HG02678 (cell line): ENCODE measurements around the gene ACTL10.

ENCODE experiments used
- ATAC-seq: cut with Tn5 transposase; IDR thresholded peaks from one replicate; pipeline ENCODE4 v1.9.1; 2021; ENCODE audit warnings: mild to moderate bottlenecking, moderate library complexity; ENCODE audit not compliant: unreplicated experiment

The ACTL10 gene

GRCh38 chr20:33648396-33649004, 18.2 kb upstream of the ACTL10 start:
- ATAC-seq, result no peak

- no peak for ATAC-seq
Observed at GRCh38 chr20:33649201-33649681, 17.5 kb upstream of the ACTL10 start.

DNA sequence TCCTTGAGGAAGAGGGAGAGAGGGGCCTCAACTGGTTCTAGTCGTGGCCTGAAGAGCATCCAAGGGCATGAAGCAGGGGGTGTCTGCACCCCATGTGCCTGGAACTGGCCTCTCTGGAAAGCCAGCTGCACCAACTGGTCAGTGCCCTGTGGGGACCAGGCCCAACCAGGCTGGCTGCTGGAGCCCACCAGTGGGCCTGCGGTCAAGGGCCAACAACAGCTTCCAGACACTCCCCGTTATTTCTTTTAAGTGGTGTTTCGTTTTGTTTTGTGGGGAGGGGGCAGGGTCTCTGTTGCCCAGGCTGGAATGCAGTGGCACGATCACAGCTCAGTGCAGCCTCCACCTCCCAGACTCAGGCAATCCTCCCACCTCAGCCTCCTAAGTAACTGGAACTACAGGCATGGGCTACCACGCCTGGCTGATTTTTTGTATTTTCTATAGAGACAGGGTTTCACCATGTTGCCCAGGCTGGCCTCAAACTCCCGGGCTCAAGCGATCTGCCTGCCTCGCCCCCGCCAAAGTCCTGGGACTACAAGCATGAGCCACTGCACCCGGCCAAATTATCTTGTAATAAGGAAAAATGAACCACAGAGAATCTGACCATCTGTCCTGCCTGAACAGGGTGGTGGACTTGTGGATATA, 16.5 kb upstream of the ACTL10 start:
- no peak for ATAC-seq

DNA sequence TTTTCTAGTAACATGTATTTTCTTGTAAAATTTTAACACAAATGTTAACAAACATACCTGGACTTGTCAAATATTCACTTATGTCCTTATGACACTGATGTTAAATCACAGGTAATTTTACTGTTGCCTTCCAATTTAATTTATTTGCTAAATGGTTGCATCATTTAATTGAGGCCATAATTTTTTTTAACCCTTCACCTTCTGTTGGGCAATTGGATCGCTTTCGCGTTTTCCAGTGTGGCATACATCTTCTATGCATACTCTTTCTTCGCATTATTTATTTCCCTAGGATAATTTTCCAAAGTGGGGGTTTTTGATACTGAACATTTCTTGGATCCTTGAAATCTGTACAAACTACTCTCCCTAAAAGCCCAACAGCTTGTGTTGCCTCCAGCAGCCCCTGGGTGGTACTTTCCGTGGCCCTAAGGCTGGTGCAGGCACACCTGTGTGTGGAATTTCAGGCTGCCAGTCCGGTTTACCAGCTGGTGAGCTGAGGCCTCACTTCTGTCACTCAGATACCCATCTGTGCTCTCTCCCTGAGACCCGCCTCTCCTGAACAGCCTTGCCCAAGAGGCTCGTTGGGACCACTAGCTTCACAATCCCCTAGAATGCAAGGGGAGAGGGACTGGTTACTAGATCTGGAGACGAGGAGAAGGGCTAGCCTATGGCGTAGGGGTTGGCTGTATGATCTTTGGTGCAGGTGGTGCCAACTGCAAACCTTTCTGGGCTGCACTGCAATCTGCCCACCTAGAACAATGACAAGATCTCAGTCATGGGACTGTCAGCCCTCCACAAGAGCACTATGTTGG, 15.8 kb upstream of the ACTL10 start:
- no peak for ATAC-seq

DNA sequence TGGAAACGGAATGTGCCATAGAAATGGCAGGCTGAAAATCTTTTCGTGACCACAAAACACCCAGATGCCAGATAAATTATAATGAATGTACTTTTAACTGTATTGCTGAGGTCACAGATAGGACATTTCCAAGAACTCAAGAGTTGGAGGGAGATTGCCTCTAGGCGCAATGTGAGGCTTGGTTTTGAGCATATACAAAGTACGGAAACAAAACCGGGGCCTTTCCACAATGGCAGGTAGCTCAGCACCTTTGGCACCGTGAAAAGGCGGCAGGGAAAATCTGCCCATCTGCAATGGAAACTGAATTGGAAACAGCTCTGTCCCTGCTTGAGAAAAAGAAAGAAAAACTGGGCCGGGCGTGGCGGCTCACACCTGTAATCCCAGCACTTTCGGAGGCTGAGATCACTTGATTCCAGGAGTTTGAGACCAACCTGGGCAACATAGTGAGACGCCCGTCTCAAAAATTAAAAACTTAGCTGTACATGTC, 15.1 kb upstream of the ACTL10 start:
- no peak for ATAC-seq

GRCh38 chr20:33653218-33653899, 13.4 kb upstream of the ACTL10 start:
- peak; percentile 46 for ATAC-seq

GRCh38 chr20:33653900-33654596, 12.7 kb upstream of the ACTL10 start:
- no peak for ATAC-seq

- no peak for ATAC-seq
Observed at GRCh38 chr20:33654680-33655161, 12.0 kb upstream of the ACTL10 start.

GRCh38 chr20:33655164-33655563, 11.6 kb upstream of the ACTL10 start:
- ATAC-seq, result no peak

GRCh38 chr20:33656010-33656782, 10.5 kb upstream of the ACTL10 start:
- no peak for ATAC-seq

DNA sequence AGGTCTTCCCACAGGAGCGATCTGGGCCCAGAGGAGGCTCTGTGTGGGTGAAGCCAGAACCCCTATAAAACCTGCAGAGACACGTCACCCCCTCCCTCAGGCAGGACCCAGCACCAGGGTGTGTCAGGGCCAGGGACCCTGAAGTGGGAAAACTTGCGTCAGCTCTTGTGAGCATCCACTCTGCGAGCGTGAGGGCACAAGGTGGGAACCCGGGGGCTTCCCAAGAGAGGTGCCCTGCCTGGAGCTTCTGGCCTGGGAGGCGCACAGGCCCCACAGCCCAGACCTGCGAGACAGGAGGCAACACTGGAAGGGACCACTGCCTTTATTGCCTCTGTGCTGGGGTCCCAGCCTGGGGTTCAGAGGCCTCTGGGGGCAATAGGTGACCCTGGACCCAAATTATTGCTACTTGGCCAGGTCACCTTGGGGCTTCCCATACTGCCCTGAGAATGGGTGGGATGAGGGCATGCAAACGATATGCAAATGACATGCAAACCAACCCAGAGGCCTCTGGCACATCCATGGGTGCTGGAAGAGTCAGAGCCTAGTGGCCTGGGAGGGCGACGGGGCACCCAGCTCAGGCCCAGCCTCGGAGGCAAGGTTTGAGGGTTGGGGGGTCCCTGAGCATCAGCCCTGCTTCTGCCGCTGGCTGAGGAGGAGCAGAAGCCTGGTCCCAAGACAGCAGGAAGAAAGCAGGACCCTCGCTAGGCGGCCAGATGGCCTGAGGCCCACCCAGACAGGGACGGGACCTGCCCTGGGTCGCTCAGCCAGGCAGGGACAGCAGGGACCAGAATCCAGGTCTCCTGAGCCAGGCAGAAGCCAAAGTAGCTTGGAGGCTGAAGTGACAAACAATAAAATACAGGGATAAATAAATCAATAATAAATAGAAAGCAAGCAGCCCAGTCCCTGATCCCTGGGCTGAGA, 9.7 kb upstream of the ACTL10 start:
- no peak for ATAC-seq

- no peak for ATAC-seq
Observed at GRCh38 chr20:33657704-33658095, 9.0 kb upstream of the ACTL10 start.

- ATAC-seq, result no peak
Observed at GRCh38 chr20:33658510-33658909, 8.2 kb upstream of the ACTL10 start.

DNA sequence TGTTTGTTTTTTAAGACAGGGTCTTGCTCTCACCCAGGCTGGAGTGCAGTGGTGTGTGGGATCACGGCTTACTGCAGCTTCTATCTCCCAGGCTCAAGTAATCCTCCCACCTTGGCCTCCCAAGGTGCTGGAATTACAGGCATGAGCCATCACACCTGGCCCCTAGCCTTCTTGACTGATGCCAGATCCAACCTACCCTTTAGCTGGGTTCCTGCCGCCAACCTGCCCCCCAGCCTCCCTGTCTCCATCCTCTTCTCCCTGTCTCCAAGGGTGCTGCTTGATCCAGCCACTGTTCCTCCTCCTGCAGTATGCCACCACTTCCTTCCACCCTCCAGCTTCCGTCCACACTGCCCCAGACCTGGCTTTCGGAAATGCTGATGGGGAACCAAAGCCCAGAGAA, 7.8 kb upstream of the ACTL10 start:
- no peak for ATAC-seq

DNA sequence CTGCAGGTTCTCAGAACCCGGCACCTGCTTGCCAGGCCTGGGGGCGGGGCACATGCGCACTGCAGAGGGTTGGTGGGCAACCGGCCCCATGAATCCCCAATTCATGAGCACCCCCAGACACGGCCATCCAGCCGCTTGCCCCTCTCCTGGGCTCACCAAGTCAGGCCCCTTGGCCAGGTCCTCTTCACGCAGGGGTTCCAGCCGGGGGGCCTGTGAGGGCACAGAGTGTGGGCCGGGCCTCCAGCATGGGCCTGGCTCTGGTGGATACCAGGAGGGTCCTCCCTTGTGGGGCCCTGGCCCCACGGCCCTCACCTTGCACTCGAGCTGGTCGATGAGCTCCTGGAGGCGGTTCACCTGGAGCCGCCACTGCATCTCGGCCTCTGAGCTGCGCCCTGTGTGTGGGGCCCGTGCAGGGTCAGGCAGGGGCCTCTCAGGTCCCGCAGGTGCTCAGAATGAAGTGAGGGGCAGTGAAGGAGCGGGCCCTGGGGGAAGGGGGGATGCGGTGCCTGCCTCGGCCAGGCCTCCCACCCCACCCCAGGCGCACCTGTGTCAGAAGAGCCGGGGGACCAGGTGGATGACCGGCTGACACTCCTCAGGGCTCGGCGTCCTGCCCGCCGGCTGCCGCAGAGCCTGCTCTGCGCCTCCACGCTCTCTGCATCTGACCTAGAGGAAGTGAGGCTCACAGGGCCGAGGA, 7.3 kb upstream of the ACTL10 start:
- ATAC-seq, result no peak

- ATAC-seq, result no peak
Observed at GRCh38 chr20:33660035-33660684, 6.6 kb upstream of the ACTL10 start.

DNA sequence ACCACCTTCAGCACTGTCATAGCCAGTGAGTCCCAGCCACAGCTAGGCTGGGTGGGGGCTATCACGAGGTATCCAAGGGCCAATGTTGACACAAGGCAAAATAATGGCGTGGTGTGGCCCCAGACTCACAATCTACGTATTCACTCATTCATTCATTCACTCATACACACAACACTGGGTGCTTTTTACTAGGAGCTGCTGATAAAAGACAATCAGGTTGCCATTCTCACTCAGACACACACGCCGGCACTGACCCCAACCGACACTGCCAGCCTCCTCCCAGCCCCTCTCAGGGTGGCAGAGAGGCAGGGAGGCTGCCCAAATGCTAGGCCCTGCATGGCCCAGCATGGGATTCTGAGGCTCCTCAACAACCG, 6.1 kb upstream of the ACTL10 start:
- no peak for ATAC-seq

DNA sequence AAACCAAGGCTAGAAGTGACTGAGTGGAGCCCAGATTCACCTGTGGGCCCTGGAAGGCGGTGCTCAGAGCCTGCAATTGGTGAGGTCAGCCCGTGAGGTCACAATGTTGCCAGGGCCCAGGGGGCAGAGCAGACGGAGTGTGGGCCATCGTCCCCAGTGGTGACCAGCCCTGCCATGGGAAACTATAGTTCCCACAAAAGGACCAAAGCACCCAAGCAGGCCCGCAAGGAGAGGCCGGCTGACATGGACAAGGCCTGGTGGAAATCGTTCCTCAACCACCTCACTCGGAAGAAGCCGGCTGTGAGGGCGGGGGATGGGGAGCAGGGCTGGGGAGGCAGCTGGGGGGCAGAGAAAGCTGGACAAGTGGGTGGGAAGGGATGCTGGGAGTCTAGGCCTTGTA, 4.6 kb upstream of the ACTL10 start, which contains the start of gene C20orf144:
TSS of gene C20orf144 (plus strand) at position 156 of the 400 bp plus-strand sequence. CDS start at position 175, 19 bp downstream.
- ATAC-seq, result no peak
